GM12878 (cell line): ENCODE results near the gene NPM1. TPM values are rescaled to one million over a fixed set of nuclear protein-coding genes. Genes with fewer than 3 reads are reported as not detected.

Experiments
- BRCA1 ChIP-seq: IDR thresholded peaks from 2 replicates; pipeline ENCODE4 v1.6.1; 2011; ENCODE audit warnings: low read depth, low read length, improper control_type of control experiment
- EP300 ChIP-seq, 2 experiments: fragments of 150-350 bp in 1 of 2; IDR thresholded peaks; 2 replicates each; pipeline ENCODE4 v1.6.1; 2011 to 2012; ENCODE audit warnings: low read depth in 2 of 2, low read length in 2 of 2, borderline replicate concordance in 1 of 2, improper control_type of control experiment in 1 of 2, inconsistent platforms in 1 of 2; ENCODE audit not compliant: control insufficient read depth in 1 of 2
- JUNB ChIP-seq: IDR thresholded peaks from 2 replicates; pipeline ENCODE4 v1.6.1; 2016; ENCODE audit warnings: antibody characterized with exemption, mild to moderate bottlenecking
- MXI1 ChIP-seq: fragments of 150-350 bp; IDR thresholded peaks from 2 replicates; pipeline ENCODE4 v1.6.1; 2011; ENCODE audit warnings: low read depth, mild to moderate bottlenecking, inconsistent platforms, low read length, improper control_type of control experiment
- MYC ChIP-seq: IDR thresholded peaks from 2 replicates; pipeline ENCODE4 v1.6.1; 2011; ENCODE audit warnings: mild to moderate bottlenecking, low read length, moderate library complexity, inconsistent platforms; ENCODE audit not compliant: insufficient read depth, insufficient replicate concordance, insufficient read length, severe bottlenecking
- NRF1 ChIP-seq: conservative IDR thresholded peaks from 2 replicates; pipeline ENCODE4 v1.6.1; 2011; ENCODE audit warnings: mild to moderate bottlenecking, low read depth, low read length, improper control_type of control experiment
- PML ChIP-seq: IDR thresholded peaks from 2 replicates; pipeline ENCODE4 v1.6.1; 2012; ENCODE audit warnings: low read length, inconsistent platforms
- RAD51 ChIP-seq: fragments of 450-650 bp; IDR thresholded peaks from 2 replicates; pipeline ENCODE4 v1.6.1; 2016; ENCODE audit warnings: moderate library complexity, mild to moderate bottlenecking, inconsistent platforms
- SMAD5 ChIP-seq: IDR thresholded peaks from 2 replicates; pipeline ENCODE4 v1.6.1; 2016; ENCODE audit warnings: antibody characterized with exemption, low read depth
- SMARCA5 ChIP-seq: fragments of 450-650 bp; IDR thresholded peaks from 2 replicates; pipeline ENCODE4 v1.6.1; 2017; ENCODE audit warnings: mild to moderate bottlenecking
- SPI1 ChIP-seq: IDR thresholded peaks from 2 replicates; pipeline ENCODE4 v1.6.1; 2011; ENCODE audit warnings: low read depth, mild to moderate bottlenecking, low read length, moderate library complexity, borderline replicate concordance; ENCODE audit not compliant: insufficient read depth
- STAT3 ChIP-seq: IDR thresholded peaks from 2 replicates; pipeline ENCODE4 v1.6.1; 2011; ENCODE audit warnings: low read depth, low read length, improper control_type of control experiment
- SUPT20H ChIP-seq: IDR thresholded peaks from 2 replicates; pipeline ENCODE4 v1.6.1; 2011; ENCODE audit warnings: low read depth, mild to moderate bottlenecking, low read length, moderate library complexity, borderline replicate concordance; ENCODE audit not compliant: control insufficient read depth
- ZNF384 ChIP-seq: IDR thresholded peaks from 2 replicates; pipeline ENCODE4 v1.6.1; 2012; ENCODE audit warnings: low read depth, mild to moderate bottlenecking, low read length, improper control_type of control experiment, borderline replicate concordance
- polyA plus RNA-seq, 11 experiments: library from polyadenylated mRNA; depleted of rRNA in 4 of 11; unstranded in 6 of 11; stranded (reverse) in 5 of 11; fragments of >200 nt; fragmentation: Nextera tagmentation in 4 of 11; fragmentation: Illumina TruSeq in 1 of 11; extraction: Ambion mirVana in 4 of 11; extraction: Trizol in 1 of 11; gene quantifications; 1 replicate in 1 of 11; 2 replicates in 10 of 11; pipeline versions ENCODE4 v1.2.1 to v1.2.3, GENCODE V29; 2011 to 2016; ENCODE audit warnings: inconsistent platforms in 2 of 11, missing spikeins in 2 of 11, low read depth in 1 of 11
- total RNA-seq, 4 experiments: library from RNA; depleted of rRNA in 3 of 4; stranded (reverse); fragments of >200 nt in 3 of 4; fragmentation: Illumina TruSeq in 1 of 4; extraction: Trizol in 1 of 4; gene quantifications; 2 replicates each; pipeline versions ENCODE4 v1.2.1 to v1.2.3, GENCODE V29; 2013 to 2021
- TF ChIP-seq, protein P1 (sequence below): fragments of 450-650 bp; formaldehyde crosslinking; IDR thresholded peaks from 2 replicates; pipeline ENCODE4 v1.4.0; 2020; ENCODE audit warnings: mild to moderate bottlenecking, moderate library complexity
- TF ChIP-seq, protein P2 (sequence below): IDR thresholded peaks from 2 replicates; pipeline ENCODE4 v1.6.1; 2012; ENCODE audit warnings: low read depth, low read length, improper control_type of control experiment
- TF ChIP-seq, protein P3 (sequence below), 3 experiments: IDR thresholded peaks in 2 of 3; conservative IDR thresholded peaks in 1 of 3; 2 replicates each; pipeline ENCODE4 v1.5.1; 2011; ENCODE audit warnings: low read depth in 3 of 3, low read length in 3 of 3, mild to moderate bottlenecking in 3 of 3, control low read depth in 2 of 3, moderate library complexity in 2 of 3, inconsistent platforms in 1 of 3, mixed read lengths in 1 of 3; ENCODE audit not compliant: control insufficient read depth in 2 of 3, insufficient read depth in 1 of 3; ENCODE audit errors: extremely low read depth in 1 of 3
- TF ChIP-seq, protein P4 (sequence below): fragments of 450-650 bp; IDR thresholded peaks from 2 replicates; pipeline ENCODE4 v1.6.1; 2014; ENCODE audit warnings: mild to moderate bottlenecking

The NPM1 gene
- total and polyA plus RNA-seq, 10 of the 15 experiments (the other 5 are each of a cell fraction or from before 2014, with no cell fraction given) = 1,843 to 5,466 (median 2,866) TPM

DNA sequence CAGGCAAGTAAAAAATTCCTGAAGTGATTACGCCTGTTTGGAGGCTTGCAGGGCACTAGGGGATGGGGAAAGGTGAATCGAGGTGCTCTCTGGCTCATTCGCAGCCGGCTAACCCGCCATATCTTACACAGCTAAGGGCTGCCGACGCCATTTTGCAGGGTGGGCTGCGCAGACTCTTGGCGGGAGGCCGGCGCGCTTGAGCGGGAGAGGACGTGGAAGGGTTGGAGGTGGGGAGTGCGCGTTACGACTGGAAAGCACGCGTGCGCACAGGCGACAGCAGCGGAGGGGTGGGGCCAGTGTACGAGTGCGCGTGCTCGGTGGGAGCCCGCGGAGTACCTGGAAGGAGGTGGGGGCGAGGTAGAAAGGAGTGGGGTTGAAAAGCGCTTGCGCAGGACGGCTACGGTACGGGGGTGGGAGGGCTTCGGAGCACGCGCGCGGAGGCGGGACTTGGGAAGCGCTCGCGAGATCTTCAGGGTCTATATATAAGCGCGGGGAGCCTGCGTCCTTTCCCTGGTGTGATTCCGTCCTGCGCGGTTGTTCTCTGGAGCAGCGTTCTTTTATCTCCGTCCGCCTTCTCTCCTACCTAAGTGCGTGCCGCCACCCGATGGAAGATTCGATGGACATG lies at the start of gene NPM1 (continued):
- TF ChIP-seq, protein P1, sequence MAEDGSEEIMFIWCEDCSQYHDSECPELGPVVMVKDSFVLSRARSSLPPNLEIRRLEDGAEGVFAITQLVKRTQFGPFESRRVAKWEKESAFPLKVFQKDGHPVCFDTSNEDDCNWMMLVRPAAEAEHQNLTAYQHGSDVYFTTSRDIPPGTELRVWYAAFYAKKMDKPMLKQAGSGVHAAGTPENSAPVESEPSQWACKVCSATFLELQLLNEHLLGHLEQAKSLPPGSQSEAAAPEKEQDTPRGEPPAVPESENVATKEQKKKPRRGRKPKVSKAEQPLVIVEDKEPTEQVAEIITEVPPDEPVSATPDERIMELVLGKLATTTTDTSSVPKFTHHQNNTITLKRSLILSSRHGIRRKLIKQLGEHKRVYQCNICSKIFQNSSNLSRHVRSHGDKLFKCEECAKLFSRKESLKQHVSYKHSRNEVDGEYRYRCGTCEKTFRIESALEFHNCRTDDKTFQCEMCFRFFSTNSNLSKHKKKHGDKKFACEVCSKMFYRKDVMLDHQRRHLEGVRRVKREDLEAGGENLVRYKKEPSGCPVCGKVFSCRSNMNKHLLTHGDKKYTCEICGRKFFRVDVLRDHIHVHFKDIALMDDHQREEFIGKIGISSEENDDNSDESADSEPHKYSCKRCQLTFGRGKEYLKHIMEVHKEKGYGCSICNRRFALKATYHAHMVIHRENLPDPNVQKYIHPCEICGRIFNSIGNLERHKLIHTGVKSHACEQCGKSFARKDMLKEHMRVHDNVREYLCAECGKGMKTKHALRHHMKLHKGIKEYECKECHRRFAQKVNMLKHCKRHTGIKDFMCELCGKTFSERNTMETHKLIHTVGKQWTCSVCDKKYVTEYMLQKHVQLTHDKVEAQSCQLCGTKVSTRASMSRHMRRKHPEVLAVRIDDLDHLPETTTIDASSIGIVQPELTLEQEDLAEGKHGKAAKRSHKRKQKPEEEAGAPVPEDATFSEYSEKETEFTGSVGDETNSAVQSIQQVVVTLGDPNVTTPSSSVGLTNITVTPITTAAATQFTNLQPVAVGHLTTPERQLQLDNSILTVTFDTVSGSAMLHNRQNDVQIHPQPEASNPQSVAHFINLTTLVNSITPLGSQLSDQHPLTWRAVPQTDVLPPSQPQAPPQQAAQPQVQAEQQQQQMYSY = no peak
- TF ChIP-seq MXI1 = peak; percentile 83
- no peak for TF ChIP-seq ZNF384
- TF ChIP-seq SUPT20H = no peak
- TF ChIP-seq PML = peak; percentile 99
- TF ChIP-seq, protein P2, sequence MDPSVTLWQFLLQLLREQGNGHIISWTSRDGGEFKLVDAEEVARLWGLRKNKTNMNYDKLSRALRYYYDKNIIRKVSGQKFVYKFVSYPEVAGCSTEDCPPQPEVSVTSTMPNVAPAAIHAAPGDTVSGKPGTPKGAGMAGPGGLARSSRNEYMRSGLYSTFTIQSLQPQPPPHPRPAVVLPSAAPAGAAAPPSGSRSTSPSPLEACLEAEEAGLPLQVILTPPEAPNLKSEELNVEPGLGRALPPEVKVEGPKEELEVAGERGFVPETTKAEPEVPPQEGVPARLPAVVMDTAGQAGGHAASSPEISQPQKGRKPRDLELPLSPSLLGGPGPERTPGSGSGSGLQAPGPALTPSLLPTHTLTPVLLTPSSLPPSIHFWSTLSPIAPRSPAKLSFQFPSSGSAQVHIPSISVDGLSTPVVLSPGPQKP = 0 out of 2 replicates have a peak, but pooled peaks have one; percentile 25
- TF ChIP-seq STAT3 = peak; percentile 25; the same call in 1 of the 2 replicates
- TF ChIP-seq, protein P3, sequence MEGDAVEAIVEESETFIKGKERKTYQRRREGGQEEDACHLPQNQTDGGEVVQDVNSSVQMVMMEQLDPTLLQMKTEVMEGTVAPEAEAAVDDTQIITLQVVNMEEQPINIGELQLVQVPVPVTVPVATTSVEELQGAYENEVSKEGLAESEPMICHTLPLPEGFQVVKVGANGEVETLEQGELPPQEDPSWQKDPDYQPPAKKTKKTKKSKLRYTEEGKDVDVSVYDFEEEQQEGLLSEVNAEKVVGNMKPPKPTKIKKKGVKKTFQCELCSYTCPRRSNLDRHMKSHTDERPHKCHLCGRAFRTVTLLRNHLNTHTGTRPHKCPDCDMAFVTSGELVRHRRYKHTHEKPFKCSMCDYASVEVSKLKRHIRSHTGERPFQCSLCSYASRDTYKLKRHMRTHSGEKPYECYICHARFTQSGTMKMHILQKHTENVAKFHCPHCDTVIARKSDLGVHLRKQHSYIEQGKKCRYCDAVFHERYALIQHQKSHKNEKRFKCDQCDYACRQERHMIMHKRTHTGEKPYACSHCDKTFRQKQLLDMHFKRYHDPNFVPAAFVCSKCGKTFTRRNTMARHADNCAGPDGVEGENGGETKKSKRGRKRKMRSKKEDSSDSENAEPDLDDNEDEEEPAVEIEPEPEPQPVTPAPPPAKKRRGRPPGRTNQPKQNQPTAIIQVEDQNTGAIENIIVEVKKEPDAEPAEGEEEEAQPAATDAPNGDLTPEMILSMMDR (IDR thresholded peaks at IDR 0.05 in 2 of 3, conservative IDR thresholded peaks at IDR 0.05 in 1 of 3; ENCODE audit: control insufficient read depth in 2 of 3, extremely low read depth in 1 of 3, insufficient read depth in 1 of 3, low read depth in 3 of 3, low read length in 3 of 3) = no peak
- TF ChIP-seq, protein P4, sequence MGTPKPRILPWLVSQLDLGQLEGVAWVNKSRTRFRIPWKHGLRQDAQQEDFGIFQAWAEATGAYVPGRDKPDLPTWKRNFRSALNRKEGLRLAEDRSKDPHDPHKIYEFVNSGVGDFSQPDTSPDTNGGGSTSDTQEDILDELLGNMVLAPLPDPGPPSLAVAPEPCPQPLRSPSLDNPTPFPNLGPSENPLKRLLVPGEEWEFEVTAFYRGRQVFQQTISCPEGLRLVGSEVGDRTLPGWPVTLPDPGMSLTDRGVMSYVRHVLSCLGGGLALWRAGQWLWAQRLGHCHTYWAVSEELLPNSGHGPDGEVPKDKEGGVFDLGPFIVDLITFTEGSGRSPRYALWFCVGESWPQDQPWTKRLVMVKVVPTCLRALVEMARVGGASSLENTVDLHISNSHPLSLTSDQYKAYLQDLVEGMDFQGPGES = no peak
- no peak for TF ChIP-seq MYC
- no peak for TF ChIP-seq RAD51
- peak; percentile 75 for TF ChIP-seq BRCA1
- TF ChIP-seq NRF1 = peak; percentile 95
- TF ChIP-seq JUNB = no peak
- no peak for TF ChIP-seq EP300 (IDR thresholded peaks at IDR 0.05; ENCODE audit: borderline replicate concordance in 1 of 2, control insufficient read depth in 1 of 2, low read depth in 2 of 2, low read length in 2 of 2)
- TF ChIP-seq SMARCA5 = no peak
- peak; percentile 96 for TF ChIP-seq SMAD5
- no peak for TF ChIP-seq SPI1
